ENCODE data around the gene MECR. TPM values are rescaled to one million over a fixed set of nuclear protein-coding genes. Genes with fewer than 3 reads are reported as not detected.

Gene MECR
- total RNA-seq, 1 donor: 22.5 TPM

DNA sequence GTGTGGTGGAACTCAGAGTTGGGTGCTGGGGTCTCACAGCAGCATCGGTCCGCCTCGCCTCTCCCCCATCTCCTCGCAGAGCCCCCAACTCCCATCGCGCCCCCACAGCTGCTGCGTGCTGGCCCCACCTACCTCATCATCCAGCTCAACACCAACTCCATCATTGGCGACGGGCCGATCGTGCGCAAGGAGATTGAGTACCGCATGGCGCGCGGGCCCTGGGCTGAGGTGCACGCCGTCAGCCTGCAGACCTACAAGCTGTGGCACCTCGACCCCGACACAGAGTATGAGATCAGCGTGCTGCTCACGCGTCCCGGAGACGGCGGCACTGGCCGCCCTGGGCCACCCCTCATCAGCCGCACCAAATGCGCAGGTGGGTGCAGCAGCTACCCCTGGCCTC, 29.8 kb upstream of the MECR start:
- no peak for TF ChIP-seq CTCF (IDR thresholded peaks at IDR 0.05; ENCODE audit: insufficient read depth, low read depth, low read length)
- peak overlapping the region; percentile 56 for H3K4me3 ChIP-seq (ENCODE audit: low read depth, low read length)
- DNase-seq (ENCODE audit: low read depth): no peak

GRCh38 chr1:29259802-29260441, 29.2 kb upstream of the MECR start:
- no peak for TF ChIP-seq CTCF (IDR thresholded peaks at IDR 0.05; ENCODE audit: insufficient read depth, low read depth, low read length)
- peak; percentile 51 for DNase-seq (ENCODE audit: low read depth)
- peak overlapping the region; percentile 56 for H3K4me3 ChIP-seq (ENCODE audit: low read depth, low read length)

GRCh38 chr1:29258976-29259801, 28.5 kb upstream of the MECR start:
- peak overlapping the region; percentile 56 for H3K4me3 ChIP-seq (ENCODE audit: low read depth, low read length)
- no peak for TF ChIP-seq CTCF (IDR thresholded peaks at IDR 0.05; ENCODE audit: insufficient read depth, low read depth, low read length)
- no peak for DNase-seq (ENCODE audit: low read depth)

DNA sequence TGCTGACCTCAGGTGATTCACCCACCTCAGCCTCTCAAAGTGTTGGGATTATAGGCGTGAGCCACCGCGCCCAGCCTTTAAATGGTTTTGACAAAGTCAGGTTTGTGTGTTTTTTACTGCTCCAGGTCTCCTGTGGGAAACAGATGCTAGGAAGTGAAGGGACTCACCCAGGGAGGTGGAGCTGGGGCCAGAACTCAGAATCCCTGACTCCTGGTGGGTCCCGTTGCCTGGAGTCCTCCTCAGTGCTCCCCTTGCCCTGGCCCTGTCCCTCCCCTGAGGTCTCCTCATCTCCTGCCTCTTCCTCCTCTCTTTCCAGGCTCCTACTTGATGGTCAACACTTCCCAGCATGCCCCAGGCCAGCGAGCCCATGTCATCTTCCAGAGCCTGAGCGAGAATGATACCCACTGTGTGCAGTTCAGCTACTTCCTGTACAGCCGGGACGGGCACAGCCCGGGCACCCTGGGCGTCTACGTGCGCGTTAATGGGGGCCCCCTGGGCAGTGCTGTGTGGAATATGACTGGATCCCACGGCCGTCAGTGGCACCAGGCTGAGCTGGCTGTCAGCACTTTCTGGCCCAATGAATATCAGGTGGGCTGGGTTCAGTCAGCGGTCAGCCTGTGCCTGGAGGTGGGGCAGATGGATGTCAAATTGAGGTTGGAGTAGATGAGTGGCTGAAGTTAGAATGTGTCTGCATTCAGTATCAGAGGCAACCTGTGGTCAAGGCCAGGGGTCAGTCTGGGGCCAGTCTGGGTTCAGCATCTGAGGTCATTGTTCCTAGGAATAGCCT, 27.6 kb upstream of the MECR start:
- DNase-seq (ENCODE audit: low read depth): no peak
- no peak overlapping the region for H3K4me3 ChIP-seq (ENCODE audit: low read depth, low read length)
- TF ChIP-seq CTCF (IDR thresholded peaks at IDR 0.05; ENCODE audit: insufficient read depth, low read depth, low read length): no peak

GRCh38 chr1:29256979-29257804, 26.5 kb upstream of the MECR start:
- no peak overlapping the region for H3K4me3 ChIP-seq (ENCODE audit: low read depth, low read length)
- DNase-seq (ENCODE audit: low read depth): no peak

More at GRCh38 chr1:29256979-29257804, 26.5 kb upstream of the MECR start:
- no peak for TF ChIP-seq CTCF (IDR thresholded peaks at IDR 0.05; ENCODE audit: insufficient read depth, low read depth, low read length)

All from fibroblast of villous mesenchyme (primary cell).